Measurements from ENCODE around the gene ADORA1. TPM values are rescaled to one million over a fixed set of nuclear protein-coding genes. Genes with fewer than 3 reads are reported as not detected.
A peak's percentile ranks its signal among the peaks of the same experiment; 100 is the strongest.

Gene ADORA1
- total RNA-seq, 1 donor from 2014 or later = 4.1 TPM

- no peaks in the 10 kb centered on the region for H3K36me3 ChIP-seq
- H3K4me1 ChIP-seq = no peaks in the 10 kb centered on the region
- no peak for TF ChIP-seq CTCF (IDR thresholded peaks at IDR 0.05)
- H3K4me3 ChIP-seq = no peak overlapping the region
- ATAC-seq (no peak), DNase-seq (no peak)
- no peaks in the 10 kb centered on the region for H3K9me3 ChIP-seq
- intact Hi-C loops (cut with DNase I) = no loop called here
- no peaks in the 10 kb centered on the region for H3K27me3 ChIP-seq (ENCODE audit: low read depth)
- no peak overlapping the region for H3K27ac ChIP-seq
These were observed 45.4 kb upstream of the ADORA1 start for GRCh38 chr1:203082231-203082505.

- Histone ChIP-seq H3K36me3 (no peaks in the 10 kb centered on the region), H3K27ac (no peak overlapping the region), H3K9me3 (no peaks in the 10 kb centered on the region), H3K4me1 (no peaks in the 10 kb centered on the region), H3K27me3 (ENCODE audit: low read depth) (no peaks in the 10 kb centered on the region), H3K4me3 (no peak overlapping the region)
- ATAC-seq (no peak), DNase-seq (no peak)
- TF ChIP-seq CTCF (IDR thresholded peaks at IDR 0.05) = no peak
- intact Hi-C loops (cut with DNase I) = no loop called here
These were observed 44.7 kb upstream of the ADORA1 start for GRCh38 chr1:203082571-203083462.

DNA sequence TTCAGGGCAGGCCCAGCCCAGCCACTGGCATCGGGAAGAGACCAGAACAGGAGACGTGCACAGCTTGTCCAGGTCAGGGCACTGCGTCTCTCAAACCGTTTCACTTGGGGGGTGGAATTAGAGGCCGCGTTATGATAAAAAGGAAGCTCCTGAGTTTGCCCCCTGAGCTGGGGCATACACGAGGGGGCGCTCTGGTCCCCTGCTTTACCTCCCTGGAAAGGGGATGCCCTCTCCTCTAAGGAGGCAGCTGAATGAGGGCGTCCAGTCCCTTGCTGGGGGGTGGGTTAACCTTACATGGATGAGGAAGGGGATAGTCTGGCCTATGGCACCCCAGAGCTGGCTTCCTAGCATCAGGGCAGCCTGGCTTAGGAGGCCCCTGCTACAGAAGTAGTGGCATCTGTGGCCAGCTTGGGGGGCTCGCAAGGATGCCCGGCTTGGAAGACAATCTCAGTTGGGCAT is 44.0 kb upstream of the ADORA1 start:
- no peak for ATAC-seq
- Histone ChIP-seq H3K27ac (no peak overlapping the region), H3K9me3 (no peaks in the 10 kb centered on the region), H3K36me3 (no peaks in the 10 kb centered on the region), H3K4me3 (no peak overlapping the region), H3K4me1 (no peaks in the 10 kb centered on the region), H3K27me3 (ENCODE audit: low read depth) (no peaks in the 10 kb centered on the region)
- intact Hi-C loops (cut with DNase I) = no loop called here
- no peak for DNase-seq
- TF ChIP-seq CTCF (IDR thresholded peaks at IDR 0.05) = no peak

- intact Hi-C loops (cut with DNase I) = no loop called here
- ATAC-seq (no peak), DNase-seq (no peak)
- Histone ChIP-seq H3K9me3 (no peaks in the 10 kb centered on the region), H3K27ac (no peak overlapping the region), H3K36me3 (no peaks in the 10 kb centered on the region), H3K4me3 (no peak overlapping the region), H3K27me3 (ENCODE audit: low read depth) (no peaks in the 10 kb centered on the region), H3K4me1 (no peaks in the 10 kb centered on the region)
- peak; percentile 33 for TF ChIP-seq CTCF (IDR thresholded peaks at IDR 0.05)
These were observed 42.7 kb upstream of the ADORA1 start for GRCh38 chr1:203084588-203085527.

DNA sequence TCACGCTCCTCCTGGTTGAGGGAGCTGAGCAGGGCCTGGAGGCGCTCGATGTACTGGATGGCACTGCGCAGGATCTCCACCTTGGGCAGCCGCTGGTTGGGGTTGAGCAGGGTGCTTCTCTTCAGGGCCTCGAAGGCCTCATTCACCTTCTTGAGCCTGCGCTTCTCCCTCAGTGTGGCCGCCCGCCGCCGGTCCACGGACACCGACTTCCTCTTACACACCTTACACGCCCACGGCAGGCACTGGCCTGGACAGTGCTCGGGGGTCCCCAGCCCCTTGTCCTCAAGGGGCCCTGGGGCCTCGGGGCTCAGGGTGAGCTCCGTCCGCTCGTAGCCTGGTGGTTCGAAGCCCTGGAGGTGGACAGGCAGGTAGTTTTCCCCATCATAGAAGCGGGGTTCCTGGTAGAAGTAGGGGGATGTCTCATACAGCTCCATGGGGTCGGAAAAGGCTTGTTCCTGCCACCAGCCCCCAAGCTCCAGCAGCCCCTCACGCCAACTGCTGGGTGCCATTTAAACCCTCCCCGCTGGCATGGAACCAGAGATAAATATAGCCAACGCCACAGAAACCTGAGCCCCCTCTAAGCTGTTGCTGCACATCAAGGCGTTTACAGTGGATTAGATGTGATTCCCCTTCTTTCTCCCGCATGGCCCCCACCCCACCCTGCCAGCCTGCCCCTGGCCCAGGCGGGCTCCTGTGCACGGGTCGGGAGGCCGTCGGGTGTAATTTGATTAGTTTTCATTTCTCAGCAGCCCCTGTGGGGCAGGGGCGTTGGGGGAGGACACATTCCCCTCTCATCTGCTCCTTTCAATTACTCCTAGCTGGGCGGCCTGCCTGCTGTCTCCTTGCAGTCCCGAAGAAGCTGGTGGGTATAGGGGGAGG is 41.8 kb upstream of the ADORA1 start, which contains the start of gene MYOG:
Gene MYOG, minus strand, starts transcription at position 485 of the 879 bp plus-strand sequence. Its CDS starts 51 bp downstream, at position 434.
- DNase-seq = no peak

More for the DNA sequence above, 41.8 kb upstream of the ADORA1 start, which contains the start of gene MYOG:
- intact Hi-C loops (cut with DNase I) = no loop called here
- H3K27ac ChIP-seq = no peak within 1 kb of the TSS
- no peaks in the 10 kb centered on the region for H3K4me1 ChIP-seq
- no peak for ATAC-seq
- no peak for TF ChIP-seq CTCF (IDR thresholded peaks at IDR 0.05)
- no peaks in the 10 kb centered on the region for H3K27me3 ChIP-seq (ENCODE audit: low read depth)
- H3K9me3 ChIP-seq = no peaks in the 10 kb centered on the region
- H3K4me3 ChIP-seq = no peak within 1 kb of the TSS
- no peaks in the 10 kb centered on the region for H3K36me3 ChIP-seq

Measured in lower lobe of right lung (tissue), 2 donors.